Suppressor macrophage treated with lipopolysaccharide for 4 hours (primary cell): ENCODE results near the gene MTA1.

Source experiments
- DNase-seq: peaks from one replicate; pipeline ENCODE4 v3.0.0-alpha.2; 2020

MTA1 gene

DNA sequence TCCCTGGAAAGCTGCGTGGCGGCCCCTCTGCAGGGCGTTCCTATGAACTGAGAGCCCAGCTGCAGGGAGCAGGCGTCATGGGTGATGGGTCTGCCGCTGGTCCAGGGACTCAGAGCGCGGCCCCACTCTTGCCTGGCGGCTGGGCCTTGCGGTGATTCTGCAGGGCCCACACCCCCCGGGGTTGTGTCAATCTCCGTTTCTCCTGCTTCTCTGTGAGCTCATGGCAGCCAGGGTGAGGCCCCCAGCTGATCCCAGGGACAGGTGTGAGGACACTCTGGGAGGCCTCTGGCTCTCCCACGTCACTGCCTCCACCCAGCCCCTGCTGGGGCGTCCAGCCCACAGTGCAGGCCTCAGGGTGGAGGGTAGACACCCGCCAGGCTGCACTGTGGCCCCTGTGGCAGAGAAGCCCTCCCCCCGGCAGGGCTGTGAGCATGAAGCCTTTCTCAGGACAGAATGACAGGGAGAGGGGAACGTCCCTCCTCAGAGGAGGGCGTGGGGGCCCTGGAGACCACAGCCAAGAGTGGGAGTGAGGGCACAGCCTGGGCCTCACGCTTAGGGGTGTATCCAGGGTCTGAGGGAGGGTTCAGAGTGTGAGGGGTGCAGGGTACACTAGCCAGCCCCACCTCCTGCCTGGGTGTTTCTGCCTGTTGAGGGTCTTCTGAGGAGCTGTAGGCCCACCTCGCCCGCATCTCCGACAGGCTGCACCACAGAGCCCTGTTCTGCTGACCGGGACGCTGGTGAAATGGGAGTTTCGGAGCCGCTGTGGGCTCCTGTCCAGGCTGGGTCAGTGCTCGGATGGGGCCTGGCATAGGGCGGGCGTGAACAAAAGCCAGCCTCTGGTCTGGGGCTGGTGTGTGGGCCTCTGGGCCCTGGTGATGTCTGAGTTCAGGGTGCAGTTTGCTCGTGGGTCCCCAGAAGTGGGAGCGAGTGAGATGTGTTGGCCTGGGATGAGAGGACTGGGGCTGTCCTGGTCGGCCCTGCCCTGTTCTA lies 28.3 kb downstream of the MTA1 start:
- no peak for DNase-seq

DNA sequence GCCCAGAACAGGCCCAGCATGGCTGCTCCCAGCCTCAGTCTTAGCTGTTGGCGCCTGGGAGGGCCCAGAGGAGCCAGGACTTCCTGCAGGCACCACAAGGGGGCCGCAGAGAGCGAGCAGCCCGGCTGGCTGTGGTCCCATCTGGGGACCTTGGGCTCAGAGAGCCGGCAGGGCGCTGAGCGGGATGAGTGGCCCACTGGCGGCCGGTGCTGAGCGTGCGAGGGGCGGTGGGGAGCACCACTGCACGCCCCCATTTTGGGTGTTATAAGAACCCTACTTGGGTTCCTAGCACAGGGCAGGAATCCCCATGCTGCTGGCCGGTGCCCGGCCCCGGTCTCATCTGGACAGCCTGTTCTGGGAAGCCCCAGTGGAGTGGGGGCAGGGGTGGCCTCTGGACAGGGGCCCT lies 29.1 kb downstream of the MTA1 start:
- DNase-seq, result peak; percentile 57

DNA sequence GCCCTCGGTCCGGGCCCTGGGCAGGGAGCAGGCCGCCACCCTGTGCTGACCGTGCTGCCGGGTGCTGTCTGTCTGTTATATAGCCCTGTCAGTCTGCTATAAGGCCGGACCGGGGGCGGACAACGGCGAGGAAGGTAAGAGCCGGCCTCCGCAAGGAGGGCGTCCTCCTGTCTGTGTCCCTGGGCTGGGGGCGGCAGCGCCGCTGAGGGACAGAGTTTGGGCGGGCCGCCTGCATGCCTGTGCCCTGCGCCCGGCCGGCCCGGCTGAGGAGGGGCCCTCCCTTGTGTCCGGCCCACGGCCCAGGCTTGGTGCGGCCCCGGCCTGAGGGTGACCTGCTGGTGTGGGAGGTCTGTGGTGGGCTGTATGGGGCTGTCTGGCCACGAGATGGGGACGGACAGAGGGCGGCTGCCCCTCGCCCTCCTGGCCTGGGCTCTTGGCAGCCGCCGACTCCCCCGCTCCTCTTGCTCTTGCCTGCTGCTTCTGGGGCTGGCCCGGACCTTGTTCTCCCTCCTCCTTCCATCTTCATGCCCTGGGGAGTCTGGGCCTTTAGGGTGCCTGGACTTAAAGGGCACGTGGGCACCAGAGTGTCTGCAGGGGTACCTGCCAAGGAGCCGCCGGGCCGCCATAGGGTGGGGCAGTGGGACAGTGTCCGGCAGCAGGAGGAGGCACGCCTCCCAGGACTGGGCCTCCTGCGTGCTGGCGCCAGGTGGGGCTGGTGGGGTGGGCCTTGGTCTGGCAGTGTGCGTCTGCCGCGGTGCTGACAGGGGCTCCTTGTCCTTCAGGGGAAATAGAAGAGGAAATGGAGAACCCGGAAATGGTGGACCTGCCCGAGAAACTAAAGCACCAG lies 29.9 kb downstream of the MTA1 start:
- no peak for DNase-seq

DNA sequence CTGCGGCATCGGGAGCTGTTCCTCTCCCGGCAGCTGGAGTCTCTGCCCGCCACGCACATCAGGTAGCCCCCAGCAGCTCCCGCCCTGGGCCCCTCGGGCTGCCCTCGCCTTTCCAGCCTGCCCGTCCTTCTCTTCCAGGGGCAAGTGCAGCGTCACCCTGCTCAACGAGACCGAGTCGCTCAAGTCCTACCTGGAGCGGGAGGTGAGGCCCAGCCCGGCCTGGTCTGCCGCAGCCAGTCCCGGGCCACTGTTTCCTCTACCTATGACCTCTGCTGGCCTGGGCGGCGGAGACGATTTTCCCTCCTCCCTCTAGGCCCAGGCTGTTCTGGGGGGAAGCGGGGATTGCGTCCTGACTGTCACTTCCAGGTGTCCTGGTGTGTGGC lies 30.5 kb downstream of the MTA1 start:
- no peak for DNase-seq

DNA sequence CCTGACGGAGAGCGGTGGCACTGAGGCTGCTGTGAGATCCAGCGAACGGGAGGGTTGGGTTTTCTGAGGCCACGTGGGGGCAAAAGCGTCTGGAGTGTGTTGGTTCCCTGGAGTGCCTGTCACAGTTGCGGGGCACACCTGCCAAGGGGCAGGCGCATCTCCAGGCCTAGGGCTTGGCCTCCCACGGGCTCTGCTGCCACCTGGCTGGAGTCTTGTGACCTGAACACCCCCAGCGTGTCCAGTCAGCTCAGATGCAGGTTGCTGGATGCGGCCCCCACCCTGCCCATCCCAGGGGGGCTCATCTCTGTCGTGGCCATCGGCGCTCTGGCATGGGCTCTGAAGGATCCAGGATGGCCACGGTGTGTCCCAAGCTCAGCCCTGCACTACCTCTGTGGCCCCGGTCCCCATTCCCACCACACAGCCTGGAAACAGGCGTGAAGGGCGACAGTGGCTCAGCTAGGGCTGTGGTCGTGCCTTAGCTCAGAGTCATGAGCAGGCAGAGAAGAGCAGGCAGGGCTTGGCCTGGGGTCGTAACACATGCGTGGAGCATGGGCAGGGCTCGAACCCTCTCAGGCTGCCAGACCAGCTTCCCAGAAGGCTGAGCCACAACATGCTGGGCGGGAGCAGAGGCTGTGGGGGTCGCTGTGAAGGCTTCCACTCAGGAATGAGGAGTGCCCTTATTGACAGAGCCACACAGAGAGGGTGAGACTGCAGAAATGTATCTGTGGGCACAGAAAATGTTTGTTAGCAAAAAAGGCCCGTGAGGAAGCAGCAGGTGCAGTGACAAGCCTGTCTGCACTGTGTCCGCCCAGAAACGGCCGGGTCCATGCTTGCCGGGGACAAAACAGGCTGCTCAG lies 31.5 kb downstream of the MTA1 start:
- no peak for DNase-seq

DNA sequence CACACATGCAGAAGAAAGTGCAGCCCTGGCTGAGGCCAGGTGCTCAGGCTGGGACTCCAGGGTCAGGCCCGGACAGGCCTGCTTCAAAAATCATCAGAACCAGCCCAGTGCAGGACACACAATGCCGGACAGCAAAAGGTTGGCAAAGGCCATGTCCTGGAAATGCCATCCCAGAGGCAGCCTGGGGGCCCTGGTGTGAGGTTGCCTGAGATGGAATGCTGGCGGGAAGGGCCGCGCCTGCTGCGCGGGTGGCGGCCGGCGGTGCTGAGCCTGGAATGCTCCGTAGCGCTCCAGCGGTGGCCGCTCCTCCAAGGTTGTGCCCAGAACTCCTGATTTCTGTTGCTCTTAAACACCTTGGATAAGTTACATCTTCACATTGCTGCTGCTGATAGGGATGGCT lies 33.3 kb downstream of the MTA1 start:
- DNase-seq, result no peak

DNA sequence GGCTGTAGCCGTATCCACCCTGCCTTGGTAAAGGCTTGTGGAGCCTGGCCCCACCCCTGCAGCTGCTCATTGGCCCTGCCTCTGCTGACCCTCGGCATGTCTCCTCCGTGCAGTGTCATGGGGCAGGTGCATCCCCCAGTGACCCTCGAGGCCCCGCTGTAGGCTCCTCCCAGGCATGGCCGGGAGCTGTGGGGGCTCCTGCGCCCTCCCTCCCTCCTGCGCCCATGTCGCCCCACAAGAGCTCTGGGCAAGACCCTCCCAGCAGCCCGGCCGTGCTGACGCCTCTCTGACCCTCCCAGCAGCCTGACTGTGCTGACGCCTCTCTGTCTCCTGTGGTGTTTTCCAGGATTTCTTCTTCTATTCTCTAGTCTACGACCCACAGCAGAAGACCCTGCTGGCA lies 34.2 kb downstream of the MTA1 start:
- no peak for DNase-seq

DNA sequence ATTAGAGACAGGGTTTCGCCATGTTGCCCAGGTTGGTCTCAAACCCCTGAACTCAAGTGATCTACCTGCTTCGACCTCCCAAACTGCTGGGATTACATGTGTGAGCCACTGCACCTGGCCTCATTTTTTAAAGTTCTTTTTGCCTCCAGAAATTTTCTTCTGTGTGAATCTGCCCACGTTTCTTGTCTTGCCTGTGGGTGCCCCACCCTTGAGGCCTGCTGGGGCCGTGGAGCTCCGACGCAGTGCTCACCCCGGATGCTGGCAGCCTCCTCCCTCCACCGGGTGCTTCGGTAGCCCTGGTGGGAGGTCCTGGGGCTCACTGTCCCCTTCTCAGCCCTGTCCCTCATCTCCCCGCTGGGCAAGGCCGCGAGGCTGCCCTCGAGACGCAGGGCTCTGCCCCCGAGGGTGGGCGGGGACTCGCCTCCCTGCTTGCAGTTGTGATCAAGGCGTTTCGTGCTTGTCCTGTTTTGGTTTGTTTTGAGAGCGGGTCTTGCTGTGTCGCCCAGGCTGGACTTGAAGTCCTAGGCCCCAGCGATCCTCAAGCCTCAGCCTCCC lies 35.5 kb downstream of the MTA1 start:
- no peak for DNase-seq

DNA sequence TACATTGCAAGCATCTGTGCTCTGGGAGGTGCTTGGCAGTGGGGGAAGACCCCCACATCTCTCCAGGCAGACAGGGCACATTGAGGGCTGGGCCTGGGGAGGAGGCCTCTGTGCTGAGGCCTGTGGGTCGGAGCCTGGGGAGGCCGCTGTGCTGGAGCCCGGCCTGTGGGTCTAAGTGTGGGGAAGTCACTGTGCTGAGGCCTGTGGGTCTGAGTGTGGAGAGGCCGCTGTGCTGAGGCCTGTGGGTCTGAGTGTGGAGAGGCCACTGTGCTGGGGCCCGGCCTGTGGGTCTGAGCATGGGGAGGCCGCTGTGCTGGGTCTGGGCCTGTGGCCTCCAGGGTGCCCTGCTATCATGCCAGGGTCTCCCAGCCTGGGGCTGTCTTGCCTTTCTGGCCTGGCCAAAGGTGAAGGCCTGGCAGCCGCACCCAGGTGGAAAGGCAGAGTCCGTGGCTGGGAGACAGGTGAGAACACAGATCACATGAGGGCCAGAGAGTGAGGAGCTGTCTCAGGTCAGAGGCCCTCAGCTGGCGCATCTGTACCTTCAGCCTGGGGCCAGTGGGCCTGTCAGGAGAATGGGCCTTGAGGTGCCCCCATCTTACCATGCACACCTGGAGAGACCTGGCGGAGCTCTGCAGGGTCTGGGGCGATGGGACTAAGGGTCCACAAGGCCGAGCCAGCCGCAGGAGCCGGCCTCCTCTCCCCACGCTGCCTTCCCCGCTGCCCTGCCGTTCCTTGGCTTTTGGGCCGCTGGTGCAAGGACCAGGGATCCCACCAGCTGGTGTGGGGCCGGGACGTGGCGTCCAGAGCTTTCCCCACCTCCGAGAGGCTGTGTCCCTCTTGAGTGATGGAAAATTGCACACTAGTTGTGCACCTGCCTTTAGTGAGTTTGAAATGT lies 36.4 kb downstream of the MTA1 start:
- DNase-seq, result no peak

DNA sequence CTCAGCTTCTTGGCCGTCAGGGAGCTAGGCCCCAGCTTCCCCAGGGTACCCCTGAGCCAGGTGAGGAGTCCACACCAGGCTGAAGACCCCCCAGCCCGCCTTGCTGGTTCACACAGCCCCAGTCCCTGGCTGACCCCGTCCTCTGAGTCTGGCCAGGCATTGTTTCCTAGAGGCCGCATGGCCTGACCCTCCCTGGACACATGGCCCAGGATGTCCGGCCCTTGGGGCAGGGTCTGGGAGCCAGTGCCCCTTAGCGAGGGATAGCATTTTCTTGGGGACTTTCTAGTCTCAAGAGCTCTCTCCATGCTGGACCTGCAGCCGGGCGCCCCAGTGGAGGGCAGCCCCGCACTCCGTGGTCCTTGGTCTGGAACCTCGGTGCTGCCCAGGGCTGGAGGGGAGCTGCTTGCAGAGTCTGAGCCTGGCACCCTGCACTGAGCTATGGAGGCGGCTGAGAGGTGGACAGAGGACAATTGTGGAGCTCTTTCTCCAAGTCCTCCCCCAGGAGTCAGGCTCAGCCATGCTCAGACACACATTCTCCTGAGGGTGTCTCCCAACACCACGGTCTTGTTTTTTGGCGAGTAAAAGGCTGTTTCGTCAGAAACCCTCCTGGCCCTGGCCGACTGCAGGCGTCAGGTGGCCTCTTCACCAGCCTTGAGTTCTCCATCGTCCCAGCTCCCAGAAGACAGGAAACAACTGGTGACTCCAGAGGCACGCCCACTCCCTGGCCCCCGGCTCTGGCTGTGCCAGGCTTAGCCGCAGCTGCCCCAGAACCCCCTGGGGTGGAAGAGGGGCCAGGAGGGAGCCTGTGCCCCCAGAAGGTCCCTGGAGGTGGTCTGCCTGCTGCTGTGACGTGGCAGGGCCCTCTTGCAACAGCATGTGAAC lies 37.4 kb downstream of the MTA1 start:
- DNase-seq, result no peak

DNA sequence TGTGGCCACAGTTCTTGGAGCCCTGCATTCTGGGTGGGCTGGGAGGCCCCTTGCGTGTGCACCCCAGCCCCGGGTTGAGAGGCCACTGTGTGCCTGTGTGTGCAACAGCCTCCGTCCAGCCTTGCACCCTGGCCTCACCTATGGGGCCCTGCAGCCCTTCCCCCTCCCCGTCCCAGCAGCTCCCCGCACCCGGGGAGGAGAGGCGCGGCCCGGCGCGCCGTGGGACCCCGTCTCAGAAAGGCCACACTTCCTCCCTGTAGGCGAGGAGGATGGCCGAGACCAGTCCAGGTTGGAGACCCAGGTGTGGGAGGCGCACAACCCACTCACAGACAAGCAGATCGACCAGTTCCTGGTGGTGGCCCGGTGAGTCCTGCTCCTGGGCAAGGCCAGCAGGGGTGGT lies 38.4 kb downstream of the MTA1 start:
- no peak for DNase-seq

DNA sequence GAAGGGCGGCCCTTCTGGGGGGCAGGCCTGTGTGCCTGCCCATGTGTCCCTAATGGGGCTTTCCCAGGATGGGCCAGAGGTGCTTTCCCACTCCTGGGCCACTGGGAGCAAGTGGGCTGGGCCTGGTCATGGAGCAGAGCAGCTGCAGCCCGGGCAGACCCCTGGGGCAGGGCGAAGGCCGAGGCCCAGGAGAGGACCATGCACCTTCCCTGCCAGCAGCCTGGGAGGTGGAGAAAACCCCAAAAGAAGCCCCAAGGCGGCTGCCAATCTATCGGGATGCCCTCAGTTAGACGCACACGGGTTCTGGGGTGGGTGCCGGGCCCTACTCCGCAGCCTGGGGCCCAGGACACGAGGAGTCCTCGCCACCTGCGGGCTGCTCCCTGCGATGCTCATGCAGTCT lies 38.9 kb downstream of the MTA1 start:
- no peak for DNase-seq

DNA sequence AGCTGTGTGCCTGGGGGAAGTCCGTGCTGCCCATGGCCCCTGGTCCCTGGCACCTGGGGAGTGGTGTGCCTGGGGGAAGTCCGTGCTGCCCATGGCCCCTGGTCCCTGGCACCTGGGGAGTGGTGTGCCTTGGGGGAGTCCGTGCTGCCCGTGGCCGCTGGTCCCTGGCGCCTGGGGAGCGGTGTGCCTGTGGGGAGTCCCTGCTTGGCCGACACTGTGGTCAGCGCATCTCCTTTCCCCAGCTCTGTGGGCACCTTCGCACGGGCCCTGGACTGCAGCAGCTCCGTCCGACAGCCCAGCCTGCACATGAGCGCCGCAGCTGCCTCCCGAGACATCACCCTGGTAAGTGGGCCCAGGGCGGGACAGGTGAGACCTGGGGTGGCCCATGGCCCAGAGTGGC lies 40.5 kb downstream of the MTA1 start:
- no peak for DNase-seq

DNA sequence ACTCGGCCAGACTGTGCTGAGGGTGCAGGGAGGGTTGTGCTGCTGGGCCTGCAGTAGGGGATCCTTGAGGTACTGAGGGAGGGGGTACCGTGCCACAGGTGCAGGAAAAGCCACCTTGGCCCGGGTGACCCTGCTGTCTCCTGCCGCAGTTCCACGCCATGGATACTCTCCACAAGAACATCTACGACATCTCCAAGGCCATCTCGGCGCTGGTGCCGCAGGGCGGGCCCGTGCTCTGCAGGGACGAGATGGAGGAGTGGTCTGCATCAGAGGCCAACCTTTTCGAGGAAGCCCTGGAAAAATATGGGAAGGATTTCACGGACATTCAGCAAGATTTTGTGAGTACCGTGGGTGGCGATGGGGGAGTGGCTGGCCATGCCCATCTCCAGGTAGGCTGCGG lies 41.0 kb downstream of the MTA1 start:
- DNase-seq, result no peak

DNA sequence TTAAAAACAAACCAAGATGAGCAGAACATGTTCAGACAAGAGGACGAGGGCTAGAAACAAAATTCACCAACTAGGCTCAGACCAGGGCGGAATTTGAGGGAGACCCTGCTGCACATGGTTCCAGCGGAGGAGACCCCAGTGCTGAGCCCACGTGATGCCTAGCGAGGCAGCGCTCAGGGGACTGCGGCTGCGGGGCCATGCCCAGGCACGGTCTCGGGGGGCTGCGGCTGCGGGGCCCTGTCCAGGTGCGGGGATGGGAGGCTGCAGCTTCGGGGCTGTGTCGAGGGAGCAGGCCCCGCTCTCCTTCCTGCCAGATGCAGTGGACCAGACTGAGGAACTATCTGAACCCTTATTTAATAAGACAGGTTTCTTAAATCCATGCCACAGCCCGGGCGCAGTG lies 42.3 kb downstream of the MTA1 start:
- no peak for DNase-seq

DNA sequence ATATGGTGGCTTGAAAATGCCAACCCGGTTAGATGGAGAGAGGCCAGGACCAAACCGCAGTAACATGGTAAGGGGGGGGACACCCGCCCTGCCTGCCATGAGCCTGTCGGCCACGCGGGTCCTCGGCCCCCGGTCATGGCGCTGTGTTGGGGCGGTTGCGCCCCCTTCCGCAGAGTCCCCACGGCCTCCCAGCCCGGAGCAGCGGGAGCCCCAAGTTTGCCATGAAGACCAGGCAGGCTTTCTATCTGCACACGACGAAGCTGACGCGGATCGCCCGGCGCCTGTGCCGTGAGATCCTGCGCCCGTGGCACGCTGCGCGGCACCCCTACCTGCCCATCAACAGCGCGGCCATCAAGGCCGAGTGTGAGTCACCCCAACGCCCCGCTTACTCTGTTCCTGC lies 44.9 kb downstream of the MTA1 start:
- no peak for DNase-seq

DNA sequence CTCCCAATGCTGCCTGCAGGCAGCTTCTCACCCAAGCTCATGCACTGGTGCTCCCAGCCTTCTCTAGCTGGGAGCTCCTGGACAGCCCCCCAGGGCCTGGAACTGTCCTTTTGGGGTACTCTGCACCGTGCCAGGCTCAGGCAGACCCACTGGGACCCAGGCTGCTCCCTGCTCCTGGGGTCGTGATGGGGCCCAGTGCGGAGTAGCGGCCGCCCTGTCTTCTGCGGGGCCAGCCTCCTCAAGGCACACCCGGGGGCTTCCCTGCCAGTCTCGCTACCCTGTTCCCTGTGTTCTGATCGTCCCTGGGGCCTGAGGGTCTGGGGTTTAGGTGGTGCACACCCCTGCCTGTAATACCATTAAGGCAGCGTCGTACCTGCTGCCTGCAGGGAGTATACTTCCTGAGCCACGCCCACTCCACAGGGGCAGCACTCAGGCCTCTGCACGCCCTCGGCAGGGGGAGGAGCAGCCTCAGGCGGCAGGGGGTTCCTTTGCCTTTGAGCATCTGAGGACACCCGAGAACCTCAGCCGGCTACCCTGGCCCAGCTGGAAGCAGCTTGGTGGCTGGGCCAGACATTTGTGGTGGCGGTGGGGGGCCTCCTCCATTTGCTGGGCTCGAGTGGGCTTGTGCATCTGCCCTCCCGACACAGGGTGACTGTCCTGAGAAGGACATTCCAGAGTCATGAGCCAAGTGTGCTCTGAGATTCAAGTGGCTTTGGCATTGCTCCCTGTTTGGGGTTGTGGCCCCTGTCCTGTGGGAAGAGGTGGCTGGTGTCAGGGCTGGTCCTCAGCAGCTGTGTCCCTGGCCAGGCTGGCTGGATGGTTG lies 45.8 kb downstream of the MTA1 start:
- DNase-seq, result no peak

DNA sequence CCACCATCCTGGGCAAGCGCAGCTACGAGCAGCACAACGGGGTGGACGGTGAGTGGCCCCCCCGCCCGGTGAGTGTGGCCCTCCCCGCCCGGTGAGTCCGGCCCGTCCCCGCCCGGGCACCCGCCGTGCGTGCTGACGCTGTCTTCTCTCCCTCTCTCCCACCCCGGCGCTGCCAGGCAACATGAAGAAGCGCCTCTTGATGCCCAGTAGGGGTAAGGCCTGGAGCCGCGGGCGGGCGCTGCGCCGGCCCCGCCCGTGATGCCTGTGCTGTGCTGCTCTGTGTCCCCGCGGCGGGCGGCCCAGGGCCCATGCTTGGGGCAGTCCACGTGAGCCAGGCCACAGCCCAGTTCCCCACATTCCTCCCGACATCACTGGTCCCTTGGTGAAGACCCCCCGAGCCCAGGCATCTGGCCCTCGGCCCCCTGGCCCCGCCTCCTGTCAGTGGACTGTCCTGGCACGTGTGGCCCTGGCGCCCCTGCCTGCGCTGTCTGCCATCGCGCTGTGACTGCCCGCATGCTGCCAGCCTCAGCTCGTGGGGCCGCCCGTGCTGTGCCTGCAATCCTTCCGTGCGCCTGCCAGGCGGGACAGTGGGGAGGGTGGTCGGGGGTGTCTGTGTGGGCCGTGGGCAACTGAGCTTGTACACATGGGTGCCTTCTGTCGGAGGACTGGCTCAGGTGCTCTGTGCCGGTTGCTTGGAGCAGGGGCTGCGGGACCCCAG lies 47.1 kb downstream of the MTA1 start:
- no peak for DNase-seq
